Adrenal gland (tissue), 5 donors: ENCODE measurements around the gene SLC6A8.
"Not testable (repeated sequence)": the region's sequence is repeated elsewhere in the genome, so short reads cannot be mapped to it uniquely, and the experiment has no call there.

Source experiments
- CTCF ChIP-seq, 6 experiments: fragments of 450-650 bp in 4 of 6; fragments of 200-600 bp in 2 of 6; sonication (generic) in 1 of 6; IDR thresholded peaks; 1 replicate in 5 of 6; 2 replicates in 1 of 6; pipeline versions ENCODE4 v1.5.1 to v1.8.0; 2016 to 2021; ENCODE audit warnings: antibody characterized with exemption in 6 of 6, mild to moderate bottlenecking in 2 of 6, moderate library complexity in 1 of 6
- POLR2A ChIP-seq, 2 donors: fragments of 450-650 bp; IDR thresholded peaks; one replicate each; pipeline ENCODE4 v1.6.1; 2017; ENCODE audit warnings: antibody characterized with exemption in 2 of 2, mild to moderate bottlenecking in 2 of 2, moderate library complexity in 1 of 2
- donor health status: DM: no; HTN: no; CAD: no.

DNA sequence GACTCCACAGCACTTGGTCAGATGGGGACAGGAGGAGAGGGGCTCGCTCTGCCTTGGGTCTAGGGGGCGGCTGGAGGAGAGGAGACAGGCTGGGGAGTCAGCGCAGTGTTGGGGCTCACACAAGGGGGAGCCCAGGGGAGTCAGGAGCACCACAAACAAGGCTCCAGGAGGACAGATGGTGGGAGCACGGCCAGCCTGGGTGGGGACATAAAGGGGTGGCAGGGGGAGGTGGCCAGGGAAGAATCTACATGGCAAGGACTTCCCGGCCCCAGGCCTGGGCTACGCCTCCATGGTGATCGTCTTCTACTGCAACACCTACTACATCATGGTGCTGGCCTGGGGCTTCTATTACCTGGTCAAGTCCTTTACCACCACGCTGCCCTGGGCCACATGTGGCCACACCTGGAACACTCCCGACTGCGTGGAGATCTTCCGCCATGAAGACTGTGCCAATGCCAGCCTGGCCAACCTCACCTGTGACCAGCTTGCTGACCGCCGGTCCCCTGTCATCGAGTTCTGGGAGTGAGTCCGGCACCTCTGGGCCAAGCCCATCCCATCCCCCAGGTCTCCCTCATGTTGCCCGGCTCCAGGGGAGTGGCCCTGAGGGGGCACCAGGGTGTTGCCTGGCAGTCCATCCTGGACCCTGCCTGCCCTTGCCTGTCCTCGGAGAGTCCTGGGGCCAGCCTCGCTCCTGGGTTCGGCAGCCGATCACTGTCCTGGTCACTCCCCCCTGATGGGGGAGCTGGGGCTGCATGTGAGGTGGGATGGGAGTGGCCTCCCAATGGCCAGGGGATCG, 3.5 kb downstream of the SLC6A8 start:
- not testable (repeated sequence) for TF ChIP-seq POLR2A, CTCF (IDR thresholded peaks at IDR 0.05)
